Measurements from ENCODE around the gene CD109. TPM values are rescaled to one million over a fixed set of nuclear protein-coding genes. Genes with fewer than 3 reads are reported as not detected.
"Not testable (repeated sequence)": the region's sequence is repeated elsewhere in the genome, so short reads cannot be mapped to it uniquely, and the experiment has no call there.

The CD109 gene
- total RNA-seq, 2 donors from 2014 or later = 20.4 to 35.9 TPM

GRCh38 chr6:73752943-73753342 lies 56.9 kb downstream of the CD109 start:
- intact Hi-C loops (cut with DNase I) = no loop called here
- DNase-seq (ENCODE audit: low spot score) = no peak

DNA sequence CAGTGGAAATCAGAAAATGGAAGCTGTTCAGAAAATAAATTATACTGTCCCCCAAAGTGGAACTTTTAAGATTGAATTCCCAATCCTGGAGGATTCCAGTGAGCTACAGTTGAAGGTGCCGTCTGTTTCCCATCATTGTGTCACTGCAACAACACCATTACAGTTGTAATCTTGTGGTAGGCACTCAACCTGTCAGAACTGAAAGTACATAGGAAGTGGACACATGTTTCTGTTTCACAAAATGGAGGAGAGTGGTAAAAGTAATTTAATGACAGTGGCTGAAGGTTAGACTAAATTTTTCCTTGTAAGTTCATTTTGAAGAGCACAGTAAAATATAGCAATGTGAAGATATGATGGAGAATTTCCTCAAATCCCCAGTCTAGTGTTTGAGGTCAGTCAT lies 70.0 kb downstream of the CD109 start:
- intact Hi-C loops (cut with DNase I) = no loop called here
- DNase-seq (ENCODE audit: low spot score) = no peak

DNA sequence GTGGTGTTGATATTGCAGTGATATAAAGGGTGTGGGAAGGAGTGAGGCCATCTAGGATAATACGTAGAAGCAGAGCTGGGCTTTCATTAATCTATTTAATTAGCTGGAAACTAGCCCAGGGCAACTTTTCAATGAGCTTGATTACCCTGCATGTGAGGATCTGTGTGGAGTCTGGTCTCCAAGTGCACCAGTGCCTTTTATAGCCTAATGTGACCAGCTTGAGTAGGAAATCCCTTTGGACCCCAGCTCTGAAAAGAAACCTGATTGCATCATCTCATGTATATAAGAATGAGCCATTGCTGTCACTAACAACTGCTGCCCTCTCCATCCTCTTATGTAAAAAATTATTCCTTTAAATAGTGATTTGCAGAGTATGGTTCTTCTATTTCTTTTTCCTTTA lies 72.6 kb downstream of the CD109 start:
- no peak for DNase-seq (ENCODE audit: low spot score)
- intact Hi-C loops (cut with DNase I) = no loop called here

- intact Hi-C loops (cut with DNase I) = no loop called here
- DNase-seq (ENCODE audit: low spot score) = no peak
Observed at GRCh38 chr6:73769976-73770375, 74.0 kb downstream of the CD109 start.

DNA sequence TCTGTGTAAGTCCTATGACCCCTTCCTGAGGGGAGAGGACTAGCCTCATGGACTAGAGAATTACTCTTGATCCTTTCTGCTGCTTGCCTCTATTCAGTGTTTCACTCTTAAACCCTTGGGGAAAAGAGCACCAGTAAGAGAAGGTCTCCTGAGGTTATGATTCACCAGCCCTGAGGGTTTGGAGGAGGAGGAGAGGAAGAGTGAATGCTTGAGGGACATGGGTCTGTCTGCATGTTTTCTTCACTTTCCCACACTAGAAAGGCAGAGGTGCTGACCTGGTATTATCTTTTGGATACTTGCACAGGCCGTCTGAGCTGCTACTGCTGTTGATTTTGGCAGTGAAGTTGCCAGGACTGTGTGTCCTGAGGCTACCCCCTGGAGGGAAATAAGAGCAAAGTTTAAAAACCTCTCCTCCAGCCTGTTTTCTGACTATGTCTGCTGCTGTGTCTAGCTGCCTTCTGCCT lies 78.3 kb downstream of the CD109 start:
- no peak for DNase-seq (ENCODE audit: low spot score)
- intact Hi-C loops (cut with DNase I) = no loop called here

DNA sequence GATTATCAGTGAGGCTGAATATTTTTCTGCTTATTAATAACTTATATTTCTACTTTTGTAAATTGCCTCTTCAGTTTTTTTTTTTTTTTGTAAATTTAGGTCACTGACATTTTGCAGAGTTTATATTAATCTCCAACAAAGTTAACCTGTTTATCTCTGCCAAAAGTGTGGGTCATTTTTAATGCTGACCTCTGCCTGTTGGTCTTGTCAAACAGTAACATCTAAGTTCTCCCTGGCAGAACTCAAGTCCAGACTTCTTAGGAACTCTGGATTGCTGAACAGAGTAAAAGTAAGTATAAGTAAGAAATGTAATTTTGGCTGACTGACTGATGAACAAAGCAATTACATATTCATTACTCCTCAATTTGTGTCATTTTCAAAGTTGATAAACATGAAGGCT lies 83.9 kb downstream of the CD109 start:
- intact Hi-C loops (cut with DNase I) = no loop called here

GRCh38 chr6:73782911-73783310 lies 86.9 kb downstream of the CD109 start:
- intact Hi-C loops (cut with DNase I) = no loop called here
- DNase-seq (ENCODE audit: low spot score) = no peak

More for the DNA sequence above, 83.9 kb downstream of the CD109 start:
- DNase-seq (ENCODE audit: low spot score) = no peak

DNA sequence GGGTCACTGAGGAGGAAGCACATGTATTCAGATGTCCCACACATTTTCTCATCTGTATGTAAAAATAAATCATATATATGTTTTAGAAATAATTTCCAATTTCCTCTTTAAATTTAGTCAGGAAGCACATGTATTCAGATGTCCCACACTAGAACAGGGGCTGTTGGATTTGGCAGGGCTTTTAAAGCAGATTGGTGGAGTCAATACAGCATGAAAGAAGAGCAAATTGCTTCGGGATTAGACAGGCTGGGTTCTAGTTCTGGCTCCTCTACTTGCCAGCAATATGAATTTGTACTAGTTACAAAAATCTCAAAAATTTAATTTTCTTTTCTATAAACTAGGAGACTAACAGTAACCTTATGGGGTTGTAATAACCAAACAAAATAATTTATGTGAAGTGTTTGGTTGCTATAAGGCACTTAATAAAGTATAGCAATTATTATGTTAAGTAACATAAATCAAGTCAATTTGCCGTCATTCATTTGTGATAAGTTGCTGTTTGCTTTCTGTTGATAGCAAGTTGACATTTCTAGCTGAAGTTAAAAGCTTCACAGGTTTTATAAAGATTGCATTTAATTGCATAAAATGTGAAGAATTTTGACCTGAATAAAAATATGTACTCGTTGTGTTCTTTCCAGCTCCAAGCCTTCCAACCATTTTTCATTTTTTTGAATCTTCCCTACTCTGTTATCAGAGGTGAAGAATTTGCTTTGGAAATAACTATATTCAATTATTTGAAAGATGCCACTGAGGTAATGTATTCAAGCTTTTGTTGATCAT lies 88.9 kb downstream of the CD109 start:
- intact Hi-C loops (cut with DNase I) = no loop called here
- no peak for DNase-seq (ENCODE audit: low spot score)

- no peak for DNase-seq (ENCODE audit: low spot score)
- intact Hi-C loops (cut with DNase I) = no loop called here
Observed at GRCh38 chr6:73790574-73790973, 94.6 kb downstream of the CD109 start.

DNA sequence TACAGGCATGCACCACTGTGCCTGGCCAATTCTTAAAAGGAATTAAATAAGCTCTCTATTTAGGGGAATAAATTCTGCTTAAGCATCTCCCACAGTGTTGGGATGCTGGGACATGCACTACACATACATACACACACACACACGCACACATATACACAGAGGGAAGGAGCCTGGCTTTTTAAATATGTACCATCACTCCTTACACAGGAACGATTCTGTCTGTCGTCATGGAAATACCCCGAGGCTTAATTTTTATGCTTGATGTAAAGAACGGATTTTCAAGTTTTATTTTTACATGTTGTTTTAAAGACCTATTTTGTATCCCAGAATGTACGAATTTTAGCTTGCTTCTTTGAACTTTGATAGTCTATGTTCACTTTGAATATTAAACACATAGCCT lies 95.3 kb downstream of the CD109 start:
- intact Hi-C loops (cut with DNase I) = no loop called here
- no peak for DNase-seq (ENCODE audit: low spot score)

DNA sequence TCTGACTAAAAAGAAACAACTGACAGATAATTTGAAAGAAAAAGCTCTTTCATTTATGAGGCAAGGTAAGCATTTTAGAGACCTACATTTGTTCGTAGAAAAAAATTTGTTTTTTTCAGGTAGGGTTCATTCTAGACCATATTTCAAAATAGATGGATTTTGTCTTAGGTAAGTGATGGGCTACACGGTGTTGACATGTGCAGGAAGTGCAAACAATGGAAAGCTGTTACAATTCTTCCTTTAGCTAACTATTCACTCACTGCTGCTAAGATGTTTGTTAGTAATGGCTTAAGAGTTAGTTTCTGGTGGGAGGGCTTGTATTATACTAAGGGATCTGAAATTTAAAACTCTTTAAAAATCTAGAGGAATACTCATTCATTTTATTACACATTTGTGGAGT lies 96.7 kb downstream of the CD109 start:
- intact Hi-C loops (cut with DNase I) = no loop called here
- no peak for DNase-seq (ENCODE audit: low spot score)

- no peak for DNase-seq (ENCODE audit: low spot score)
- intact Hi-C loops (cut with DNase I) = no loop called here
Observed at GRCh38 chr6:73796881-73797280, 100.9 kb downstream of the CD109 start.

DNA sequence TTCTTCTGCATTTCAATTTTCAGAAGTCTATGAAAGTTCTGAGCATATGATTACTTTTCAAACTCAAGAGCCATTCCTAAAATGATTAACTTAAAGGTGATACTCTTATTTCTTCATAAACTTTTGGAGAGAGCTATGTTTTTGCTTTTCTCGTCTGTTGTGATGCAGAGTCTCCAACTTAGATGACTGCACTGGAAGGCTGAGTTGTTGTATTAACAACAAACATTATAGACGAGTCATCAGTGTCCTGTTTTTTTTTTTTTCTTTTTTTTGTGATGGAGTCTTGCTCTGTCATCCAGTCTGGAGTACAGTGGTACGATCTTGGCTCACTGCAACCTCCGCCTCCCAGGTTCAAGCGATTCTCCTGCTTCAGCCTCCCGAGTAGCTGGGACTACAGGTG lies 101.9 kb downstream of the CD109 start:
- no peak for DNase-seq (ENCODE audit: low spot score)
- intact Hi-C loops (cut with DNase I) = no loop called here

GRCh38 chr6:73798592-73798991 lies 102.6 kb downstream of the CD109 start:
- DNase-seq (ENCODE audit: low spot score) = no peak
- intact Hi-C loops (cut with DNase I) = no loop called here

DNA sequence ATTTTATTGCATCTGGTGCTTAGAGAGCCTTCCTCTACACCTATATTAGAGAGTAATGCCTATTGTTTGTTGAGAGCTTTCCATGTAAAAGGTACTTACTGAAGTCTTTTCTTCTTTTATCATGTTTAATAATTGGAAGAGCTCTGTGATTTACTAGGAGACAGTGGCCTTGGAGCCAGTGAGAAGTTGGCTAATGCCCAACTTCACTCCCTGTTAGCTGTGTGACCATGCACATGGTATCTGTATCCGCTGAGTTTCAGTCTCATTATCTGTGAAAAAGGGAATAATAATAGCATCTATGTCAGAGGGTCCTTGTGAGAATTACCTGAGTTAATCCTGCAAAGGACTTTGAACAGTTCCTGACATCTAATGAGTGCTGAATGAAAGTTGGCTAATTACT lies 105.0 kb downstream of the CD109 start:
- intact Hi-C loops (cut with DNase I) = no loop called here
- no peak for DNase-seq (ENCODE audit: low spot score)

- DNase-seq (ENCODE audit: low spot score) = no peak
- intact Hi-C loops (cut with DNase I) = no loop called here
Observed at GRCh38 chr6:73801652-73802268, 105.8 kb downstream of the CD109 start.

DNA sequence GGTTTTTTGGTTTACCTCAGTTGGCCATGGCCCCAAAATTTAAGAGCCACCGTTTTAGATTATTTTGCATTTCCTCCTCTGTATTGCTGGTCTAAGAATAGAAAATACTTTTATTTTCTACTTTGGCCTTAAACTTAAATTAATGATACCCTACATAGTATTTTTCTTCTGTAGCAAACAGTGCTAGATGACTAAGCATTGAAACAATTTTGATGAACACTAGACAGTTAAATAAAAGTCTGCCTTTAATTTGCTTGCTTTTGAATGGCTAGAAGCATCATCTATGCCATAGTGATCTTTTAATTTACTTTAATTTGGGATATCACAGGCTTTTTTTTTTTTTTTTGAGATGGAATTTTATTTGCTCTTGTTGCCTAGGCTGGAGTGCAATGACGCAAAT lies 106.4 kb downstream of the CD109 start:
- no peak for DNase-seq (ENCODE audit: low spot score)
- intact Hi-C loops (cut with DNase I) = no loop called here

DNA sequence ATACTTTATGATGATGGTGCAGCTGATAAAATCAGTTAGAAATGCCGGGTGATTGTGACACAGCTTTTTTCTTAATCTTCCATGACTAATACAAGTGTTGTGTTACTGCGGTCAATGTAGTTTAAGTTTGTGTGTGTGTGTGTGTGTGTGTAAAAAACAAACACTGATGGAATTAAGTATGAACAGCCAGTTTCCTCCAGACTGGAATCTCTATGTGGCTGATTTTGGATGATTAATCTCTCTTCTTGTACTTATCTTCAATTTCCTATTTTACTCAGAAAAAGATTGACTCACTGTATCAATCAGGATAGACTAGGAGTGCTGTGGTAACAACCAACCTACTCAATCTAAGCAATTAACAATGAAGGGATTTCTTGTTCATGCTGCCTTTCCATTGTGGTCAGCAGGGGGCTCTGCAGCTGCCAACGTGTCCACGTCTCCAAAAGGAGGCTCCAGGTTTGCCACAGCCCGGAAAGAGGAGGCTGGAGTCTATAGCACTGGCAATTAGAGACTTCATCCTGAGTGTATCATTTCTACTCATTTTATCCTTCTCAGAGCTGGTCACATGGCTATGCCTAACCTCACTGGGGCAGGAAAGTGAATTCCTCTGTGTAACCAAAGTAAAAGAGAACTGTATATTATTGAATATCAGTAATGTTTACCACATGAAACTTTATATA lies 107.7 kb downstream of the CD109 start:
- intact Hi-C loops (cut with DNase I) = no loop called here
- no peak for DNase-seq (ENCODE audit: low spot score)

DNA sequence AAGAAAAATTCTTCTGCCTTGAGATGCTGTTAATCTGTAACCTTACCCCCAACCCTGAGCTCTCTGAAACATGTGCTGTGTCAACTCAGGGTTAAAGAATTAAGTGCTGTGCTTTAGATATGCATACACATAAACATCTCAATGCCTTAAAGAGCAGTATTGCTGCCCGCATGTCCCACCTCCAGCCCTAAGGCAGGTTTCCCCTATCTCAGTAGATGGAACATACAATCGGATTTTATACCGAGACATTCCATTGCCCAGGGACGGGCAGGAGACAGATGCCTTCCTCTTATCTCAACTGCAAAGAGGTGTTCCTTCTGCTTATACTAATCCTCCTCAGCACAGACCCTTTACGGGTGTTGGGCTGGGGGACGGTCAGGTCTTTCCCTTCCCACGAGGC lies 109.2 kb downstream of the CD109 start:
- intact Hi-C loops (cut with DNase I); DNase-seq (ENCODE audit: low spot score): not testable (repeated sequence)

- DNase-seq (ENCODE audit: low spot score); intact Hi-C loops (cut with DNase I): not testable (repeated sequence)
Observed at GRCh38 chr6:73805982-73806381, 110.0 kb downstream of the CD109 start.

- intact Hi-C loops (cut with DNase I) = no loop called here
Observed at GRCh38 chr6:73811706-73812105, 115.7 kb downstream of the CD109 start.

More at GRCh38 chr6:73811706-73812105, 115.7 kb downstream of the CD109 start:
- DNase-seq (ENCODE audit: low spot score) = no peak

Measured in posterior vena cava (tissue), 2 donors.